ENCODE data around the gene KDF1. TPM values are rescaled to one million over a fixed set of nuclear protein-coding genes. Genes with fewer than 3 reads are reported as not detected.

KDF1 gene
- total and polyA plus RNA-seq, 2 of the 13 experiments (the other 11 are each of a cell fraction or from before 2014, with no cell fraction given): 1.9 to 4.9 TPM

- no peak for TF ChIP-seq MATR3 (CRISPR knock-in tag; IDR thresholded peaks at IDR 0.05)
- peak; percentile 4; the same call in 1 of the 2 replicates for TF ChIP-seq CREM (IDR thresholded peaks at IDR 0.05)
- TF ChIP-seq CREM (CRISPR knock-in tag; IDR thresholded peaks at IDR 0.05): no peak
- TF ChIP-seq PTBP1 (IDR thresholded peaks at IDR 0.05; ENCODE audit: low read depth, low read length, poor library complexity, severe bottlenecking): no peak
- TF ChIP-seq PHF21A (CRISPR knock-in tag; IDR thresholded peaks at IDR 0.05): peak; percentile 66
- TF ChIP-seq ZSCAN5A (CRISPR knock-in tag; IDR thresholded peaks at IDR 0.05; ENCODE audit: borderline replicate concordance): no peak
- no peak for TF ChIP-seq ZNF598 (CRISPR knock-in tag; IDR thresholded peaks at IDR 0.05; ENCODE audit: borderline replicate concordance)
- TF ChIP-seq ELK4 (CRISPR knock-in tag; IDR thresholded peaks at IDR 0.05; ENCODE audit: borderline replicate concordance): no peak
- TF ChIP-seq ZNF703 (CRISPR knock-in tag; IDR thresholded peaks at IDR 0.05; ENCODE audit: borderline replicate concordance): no peak
- peak; percentile 87 for TF ChIP-seq ZNF160 (CRISPR knock-in tag; IDR thresholded peaks at IDR 0.05)
- TF ChIP-seq TCF12 (IDR thresholded peaks at IDR 0.05): no peak
- peak; percentile 94; the same call in 1 of the 2 replicates for TF ChIP-seq TCF12 (CRISPR knock-in tag; IDR thresholded peaks at IDR 0.05)
- peak; percentile 100 for TF ChIP-seq ZNF691 (CRISPR knock-in tag; IDR thresholded peaks at IDR 0.05; ENCODE audit: borderline replicate concordance, low read depth)
- no peak for TF ChIP-seq U2AF2 (IDR thresholded peaks at IDR 0.05; ENCODE audit: low read depth, low read length)
- TF ChIP-seq ZNF350 (CRISPR knock-in tag; IDR thresholded peaks at IDR 0.05; ENCODE audit: borderline replicate concordance, low read depth): no peak; the same call in none of the 2 replicates
- peak; percentile 65; the same call in 1 of the 2 replicates for TF ChIP-seq IRF9 (CRISPR knock-in tag; IDR thresholded peaks at IDR 0.05; ENCODE audit: borderline replicate concordance)
- peak; percentile 44 for TF ChIP-seq ZEB1 (IDR thresholded peaks at IDR 0.05; ENCODE audit: insufficient replicate concordance, low read depth)
- no peak for TF ChIP-seq SCMH1 (CRISPR knock-in tag; IDR thresholded peaks at IDR 0.05; ENCODE audit: borderline replicate concordance)
- peak; percentile 69; the same call in 1 of the 2 replicates for TF ChIP-seq ETS1 (CRISPR knock-in tag; IDR thresholded peaks at IDR 0.05)
- TF ChIP-seq ZNF567 (CRISPR knock-in tag; IDR thresholded peaks at IDR 0.05; ENCODE audit: borderline replicate concordance): no peak; the same call in 1 of the 2 replicates
- no peak for TF ChIP-seq ZNF124 (CRISPR knock-in tag; IDR thresholded peaks at IDR 0.05)
- no peak for TF ChIP-seq SP1 (IDR thresholded peaks at IDR 0.05)
- peak; percentile 76 for TF ChIP-seq SP1 (CRISPR knock-in tag; IDR thresholded peaks at IDR 0.05)
- TF ChIP-seq ZNF460 (CRISPR knock-in tag; IDR thresholded peaks at IDR 0.05; ENCODE audit: borderline replicate concordance): no peak; the same call in 1 of the 2 replicates
- peak; percentile 88; the same call in 1 of the 2 replicates for TF ChIP-seq RFXAP (CRISPR knock-in tag; IDR thresholded peaks at IDR 0.05; ENCODE audit: borderline replicate concordance)
These were observed 33.2 kb upstream of the KDF1 start, which contains the start of gene TRNP1 (continued) for GRCh38 chr1:26993237-26994019.
